HG03558 (cell line): ENCODE results near the gene HPGDS.
"Not testable (repeated sequence)": the region's sequence is repeated elsewhere in the genome, so short reads cannot be mapped to it uniquely, and the experiment has no call there.

ENCODE experiments used
- ATAC-seq: cut with Tn5 transposase; IDR thresholded peaks from one replicate; pipeline ENCODE4 v1.9.1; 2021; ENCODE audit warnings: moderate number of reproducible peaks; ENCODE audit not compliant: unreplicated experiment; ENCODE audit errors: extremely low read depth

The HPGDS gene

GRCh38 chr4:94332983-94333590, 9.5 kb downstream of the HPGDS start:
- no peak for ATAC-seq

DNA sequence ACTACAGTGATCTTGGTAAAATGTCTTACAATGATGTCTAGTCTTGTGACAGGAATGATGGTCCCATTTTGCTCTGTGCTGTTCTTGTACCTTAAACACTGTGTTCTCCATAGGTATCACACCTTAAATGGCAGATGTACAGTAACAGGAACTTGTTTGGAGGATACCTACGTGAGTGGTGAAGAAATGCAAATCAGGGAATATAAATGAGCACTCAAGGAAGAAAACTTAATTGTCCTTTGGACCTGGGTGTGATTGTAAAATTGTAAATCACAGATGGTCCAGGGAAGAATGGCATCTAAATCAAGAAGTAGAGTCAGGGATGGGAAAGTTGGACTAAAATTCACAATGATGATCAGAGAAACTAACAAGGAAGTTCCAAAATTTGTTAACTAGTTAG, 12.7 kb downstream of the HPGDS start:
- ATAC-seq: no peak

GRCh38 chr4:94325835-94326234, 16.8 kb downstream of the HPGDS start:
- no peak for ATAC-seq

DNA sequence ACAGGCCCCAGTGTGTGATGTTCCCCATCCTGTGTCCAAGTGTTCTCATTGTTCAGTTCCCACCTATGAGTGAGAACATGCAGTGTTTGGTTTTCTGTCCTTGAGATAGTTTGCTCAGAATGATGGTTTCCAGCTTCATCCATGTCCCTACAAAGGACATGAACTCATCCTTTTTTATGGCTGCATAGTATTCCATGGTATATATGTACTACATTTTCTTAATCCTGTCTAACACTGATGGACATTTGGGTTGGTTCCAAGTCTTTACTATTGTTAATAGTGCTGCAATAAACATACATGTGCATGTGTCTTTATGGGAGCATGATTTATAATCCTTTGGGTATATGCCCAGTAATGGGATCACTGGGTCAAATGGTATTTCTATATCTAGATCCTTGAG, 22.7 kb downstream of the HPGDS start:
- ATAC-seq: not testable (repeated sequence)

GRCh38 chr4:94307231-94307871, 35.3 kb downstream of the HPGDS start:
- ATAC-seq: no peak

- no peak for ATAC-seq
Measured at GRCh38 chr4:94306713-94307112, 35.9 kb downstream of the HPGDS start.

DNA sequence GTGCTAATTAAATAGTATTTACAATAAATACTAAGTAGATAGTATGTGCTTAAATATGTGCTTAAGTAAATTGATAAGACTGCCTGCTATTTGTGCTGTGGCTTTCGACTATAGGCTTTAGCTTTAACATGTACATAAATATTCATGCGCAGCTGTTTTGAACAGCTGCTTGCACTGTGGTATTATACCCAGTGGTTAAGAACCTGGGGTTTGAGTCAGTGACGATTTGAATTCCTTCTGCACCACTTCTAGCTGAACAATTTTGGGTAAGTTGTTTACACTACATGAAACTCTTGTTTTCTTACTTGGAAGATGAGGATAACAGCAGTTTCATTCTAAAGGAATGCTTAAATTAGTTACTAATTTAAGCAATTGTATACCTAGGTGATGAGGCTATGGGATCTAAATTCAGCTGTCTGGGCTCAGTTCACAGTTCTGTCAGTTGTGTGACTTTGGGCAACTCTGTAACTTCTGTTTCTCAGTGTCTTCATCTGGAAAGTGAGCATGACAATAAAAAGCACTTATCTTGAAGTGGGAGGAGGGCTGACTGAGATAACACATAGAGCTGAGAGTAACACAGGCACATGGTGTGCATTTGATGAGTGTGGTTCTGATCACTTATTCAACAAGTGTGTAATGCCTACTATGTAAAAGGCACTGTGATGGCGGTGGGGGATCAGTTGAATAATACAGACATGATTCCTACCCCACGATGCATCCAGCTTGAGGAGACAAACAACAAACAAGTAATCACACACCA, 37.0 kb downstream of the HPGDS start:
- ATAC-seq: no peak

GRCh38 chr4:94304365-94304971, 38.2 kb downstream of the HPGDS start:
- ATAC-seq: no peak

GRCh38 chr4:94302191-94302590, 40.4 kb downstream of the HPGDS start:
- no peak for ATAC-seq

GRCh38 chr4:94298725-94299252, 43.8 kb downstream of the HPGDS start:
- ATAC-seq: no peak

DNA sequence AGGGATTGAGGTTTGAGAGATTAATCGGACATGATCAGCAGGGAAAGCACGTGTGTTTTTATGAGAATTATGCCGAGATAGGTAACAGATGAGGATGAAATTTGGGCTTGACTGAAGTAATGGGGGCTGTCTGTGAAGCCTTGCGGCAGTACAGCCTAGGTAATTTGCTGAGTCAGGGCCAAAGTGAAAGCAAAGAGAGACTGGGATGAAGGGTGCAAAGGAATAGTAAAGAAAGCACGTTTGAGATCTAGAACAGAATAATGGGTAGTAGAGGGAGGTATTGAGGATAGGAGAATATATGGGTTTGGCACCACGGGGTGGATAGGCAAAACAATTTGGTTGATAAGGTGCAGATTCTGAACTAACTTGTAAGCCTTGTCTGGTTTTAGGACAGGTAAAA, 47.2 kb downstream of the HPGDS start:
- ATAC-seq: not testable (repeated sequence)

DNA sequence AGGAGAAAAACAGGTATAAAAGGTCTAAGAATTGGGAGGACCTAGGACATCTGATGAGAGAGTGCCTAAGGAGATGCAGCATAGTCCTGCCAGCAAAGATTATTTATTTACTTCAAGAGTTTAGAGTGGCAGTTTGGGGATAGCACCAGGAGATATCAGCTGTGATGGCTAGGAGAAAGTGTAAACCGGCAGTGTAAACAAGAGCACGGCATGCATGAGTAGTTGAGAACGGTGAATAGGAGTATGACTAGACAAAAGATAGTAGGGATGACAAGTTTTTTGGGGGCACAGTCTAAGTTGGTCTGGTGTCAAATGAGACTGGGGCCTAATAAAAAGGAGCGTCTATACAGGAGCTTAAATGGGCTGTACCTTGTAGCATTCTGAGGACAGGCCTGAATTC, 48.7 kb downstream of the HPGDS start:
- not testable (repeated sequence) for ATAC-seq

DNA sequence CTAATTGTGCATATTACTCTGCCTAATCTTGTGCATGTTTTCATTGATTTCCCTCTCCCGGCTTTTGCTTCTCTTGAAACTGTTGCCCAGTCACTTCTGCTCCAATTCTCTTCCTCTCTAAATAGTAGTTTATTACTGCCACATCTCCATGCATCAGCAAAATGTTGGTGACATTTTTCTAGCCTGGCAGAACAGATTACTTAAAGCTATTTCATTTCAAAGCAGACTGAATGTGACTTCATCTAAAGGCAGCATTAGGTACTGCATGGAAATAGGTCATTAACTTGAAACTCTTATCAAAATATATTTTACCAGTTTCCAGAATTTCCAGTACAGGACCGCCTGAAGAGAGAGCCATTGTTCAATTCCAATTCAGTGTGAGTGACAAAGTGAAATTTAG, 52.4 kb downstream of the HPGDS start:
- no peak for ATAC-seq

DNA sequence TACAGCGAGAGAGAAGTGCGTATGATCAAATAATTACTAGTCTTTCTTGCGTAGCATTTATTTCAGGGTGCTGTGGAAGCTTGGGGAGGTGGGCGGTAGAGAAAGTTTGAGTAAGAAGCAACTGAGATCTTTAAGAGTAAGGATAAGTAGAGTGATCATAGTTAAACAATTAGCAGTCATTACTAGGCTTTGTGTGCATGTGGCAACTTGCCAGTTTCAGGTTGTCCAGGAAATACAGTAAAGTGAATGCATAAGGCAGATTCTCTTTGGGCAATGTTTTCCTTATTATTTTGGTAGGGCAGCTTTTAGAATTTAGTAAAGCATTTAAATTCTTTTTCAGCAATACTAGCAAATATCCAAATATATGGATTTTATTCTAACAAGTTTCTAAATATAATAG, 57.0 kb downstream of the HPGDS start:
- ATAC-seq: no peak

- ATAC-seq: no peak
Measured at GRCh38 chr4:94284889-94285288, 57.7 kb downstream of the HPGDS start.

GRCh38 chr4:94278781-94279180, 63.9 kb downstream of the HPGDS start:
- ATAC-seq: no peak

DNA sequence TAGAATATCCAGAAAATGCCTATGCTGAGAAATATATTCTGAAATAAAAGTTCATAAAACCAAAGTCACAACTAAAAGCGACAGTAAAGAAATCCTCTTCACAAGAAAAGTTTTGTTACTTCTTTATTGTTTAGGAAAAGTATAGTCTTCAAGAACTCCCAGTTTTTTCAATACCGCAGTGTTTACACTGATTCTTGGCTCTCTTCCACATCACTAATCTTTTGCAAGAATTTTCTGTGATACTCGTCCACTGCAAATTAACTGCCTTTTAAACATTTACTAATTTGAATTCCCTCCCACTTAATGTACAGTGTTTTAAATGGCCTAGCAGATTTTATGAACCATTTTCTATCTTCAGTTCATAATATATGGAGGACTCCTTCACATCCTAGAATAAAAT, 65.1 kb downstream of the HPGDS start:
- no peak for ATAC-seq

- no peak for ATAC-seq
Measured at GRCh38 chr4:94276204-94276603, 66.4 kb downstream of the HPGDS start.

DNA sequence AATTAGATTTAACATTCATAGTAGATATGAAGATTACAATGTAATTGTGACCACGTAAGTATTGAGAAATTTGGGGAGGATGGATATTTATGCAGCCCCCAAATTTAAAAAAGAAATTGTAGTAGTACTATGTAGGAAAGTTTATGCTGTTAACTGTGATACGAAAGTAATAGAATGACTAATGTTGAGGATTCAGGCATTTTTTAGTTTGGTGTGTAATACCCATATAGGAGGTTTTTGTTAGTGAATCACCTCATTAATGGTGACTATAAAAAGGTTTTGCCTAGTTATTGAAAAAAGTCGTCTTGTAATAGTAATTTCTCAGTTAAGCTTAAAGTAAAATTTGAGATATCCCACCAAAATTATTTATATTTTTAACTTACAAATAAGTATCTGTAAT, 67.7 kb downstream of the HPGDS start:
- ATAC-seq: no peak

DNA sequence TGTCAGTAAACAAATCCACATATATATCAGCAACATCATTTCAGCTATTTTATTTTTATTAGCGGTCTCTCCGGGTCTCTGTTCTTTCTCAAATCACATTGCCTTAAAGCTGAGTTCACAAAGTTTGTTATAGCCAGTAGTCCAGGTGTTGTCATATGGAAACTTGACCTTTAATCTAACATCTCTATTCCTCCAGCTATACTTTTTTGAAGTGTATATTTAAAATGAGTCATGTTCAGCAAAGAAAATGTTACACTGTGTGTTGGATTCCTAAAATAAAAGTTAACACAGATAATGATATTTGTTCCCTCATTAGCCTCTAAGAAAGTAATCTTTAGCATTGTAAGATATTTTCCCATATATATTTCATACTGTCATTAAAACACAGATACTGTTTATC, 71.4 kb downstream of the HPGDS start:
- no peak for ATAC-seq

GRCh38 chr4:94267037-94267436, 75.6 kb downstream of the HPGDS start:
- ATAC-seq: no peak
